OCI-LY1 (cell line): ENCODE results near the gene CD164.

Experiments used
- H2AFZ ChIP-seq: fragments of 200-600 bp; sonication (generic), shearing (Covaris generic); 2 replicates; pipeline ENCODE4 v1.6.0; 2014; ENCODE audit warnings: antibody characterized with exemption, mild to moderate bottlenecking, low read length
- H3F3A ChIP-seq: fragments of 200-600 bp; sonication (generic), shearing (Covaris generic); 2 replicates; pipeline ENCODE4 v1.6.0; 2014; ENCODE audit warnings: mild to moderate bottlenecking, antibody characterized with exemption, low read length, moderate library complexity; ENCODE audit not compliant: insufficient read depth
- H3K27ac ChIP-seq: fragments of 200-600 bp; sonication (generic); 2 replicates; pipeline ENCODE4 v1.5.1; 2014; ENCODE audit warnings: low read length, mixed run types, mild to moderate bottlenecking, low read depth; ENCODE audit not compliant: poor library complexity, severe bottlenecking
- H3K27me3 ChIP-seq: fragments of 200-600 bp; sonication (generic); 2 replicates; pipeline ENCODE4 v1.6.0; 2014; ENCODE audit warnings: antibody characterized with exemption, mild to moderate bottlenecking, low read length, moderate library complexity; ENCODE audit not compliant: insufficient read depth
- H3K36me3 ChIP-seq: fragments of 200-600 bp; sonication (generic); 2 replicates; pipeline ENCODE4 v1.6.1; 2014; ENCODE audit warnings: mild to moderate bottlenecking, antibody characterized with exemption, low read length, moderate library complexity, mixed read lengths; ENCODE audit not compliant: insufficient read depth
- H3K4me1 ChIP-seq: fragments of 200-600 bp; sonication (generic); 2 replicates; pipeline ENCODE4 v1.5.1; 2014; ENCODE audit warnings: mild to moderate bottlenecking, low read length, moderate library complexity; ENCODE audit not compliant: insufficient read depth, severe bottlenecking
- H3K4me2 ChIP-seq: fragments of 200-600 bp; sonication (generic), shearing (Covaris generic); 2 replicates; pipeline ENCODE4 v1.6.1; 2014; ENCODE audit warnings: low read length
- H3K4me3 ChIP-seq: fragments of 200-600 bp; sonication (generic); 2 replicates; pipeline ENCODE4 v1.5.1; 2014; ENCODE audit warnings: low read length, low read depth, mild to moderate bottlenecking, mixed read lengths; ENCODE audit not compliant: poor library complexity, severe bottlenecking
- H3K79me2 ChIP-seq: fragments of 200-600 bp; shearing (Covaris generic); 2 replicates; pipeline ENCODE4 v1.6.1; 2016; ENCODE audit warnings: mixed run types, low read length, mixed read lengths; ENCODE audit not compliant: insufficient read depth
- H3K9ac ChIP-seq: fragments of 200-600 bp; sonication (generic), shearing (Covaris generic); 2 replicates; pipeline ENCODE4 v1.6.1; 2014; ENCODE audit warnings: mild to moderate bottlenecking, low read length, mixed read lengths
- H3K9me2 ChIP-seq: fragments of 200-600 bp; sonication (generic), shearing (Covaris generic); 2 replicates; pipeline ENCODE4 v1.6.1; 2014; ENCODE audit warnings: low read depth, mild to moderate bottlenecking, low read length, mixed read lengths
- H3K9me3 ChIP-seq: fragments of 200-600 bp; shearing (Covaris generic); 2 replicates; pipeline ENCODE4 v1.6.1; 2014; ENCODE audit warnings: low read length, mixed read lengths
- H4K20me1 ChIP-seq: fragments of 200-600 bp; sonication (generic), shearing (Covaris generic); 2 replicates; pipeline ENCODE4 v1.6.0; 2016; ENCODE audit warnings: mild to moderate bottlenecking, low read length; ENCODE audit not compliant: insufficient read depth
- EZH2 ChIP-seq: fragments of 200-600 bp; sonication (generic), shearing (Covaris generic); IDR thresholded peaks from 2 replicates; pipeline ENCODE4 v1.8.0; 2017; ENCODE audit warnings: borderline replicate concordance, mixed run types, mild to moderate bottlenecking, antibody characterized with exemption, low read length, moderate library complexity, mixed read lengths
- TF ChIP-seq, protein P1 (sequence below): fragments of 200-600 bp; sonication (generic), shearing (Covaris generic); IDR thresholded peaks from 2 replicates; pipeline ENCODE4 v1.5.1; 2017; ENCODE audit warnings: mild to moderate bottlenecking, antibody characterized with exemption, low read length, moderate library complexity, mixed read lengths

The CD164 gene

GRCh38 chr6:109360281-109360680, 22.0 kb downstream of the CD164 start:
- Histone ChIP-seq H3K9ac (no peak overlapping the region), H3K79me2 (no peaks in the 10 kb centered on the region), H3K4me3 (no peak overlapping the region), H3K4me2 (no peak overlapping the region), H3F3A (no peaks in the 10 kb centered on the region), H3K4me1 (no peaks in the 10 kb centered on the region), H3K9me2 (no peaks in the 10 kb centered on the region), H2AFZ (no peak overlapping the region), H3K9me3 (peaks cover 13% of the 10 kb centered on the region), H4K20me1 (no peaks in the 10 kb centered on the region), H3K27ac (no peak overlapping the region), H3K36me3 (peaks cover 93% of the 10 kb centered on the region), H3K27me3 (no peaks in the 10 kb centered on the region)
- no peak for TF ChIP-seq EZH2
- TF ChIP-seq, protein P1, sequence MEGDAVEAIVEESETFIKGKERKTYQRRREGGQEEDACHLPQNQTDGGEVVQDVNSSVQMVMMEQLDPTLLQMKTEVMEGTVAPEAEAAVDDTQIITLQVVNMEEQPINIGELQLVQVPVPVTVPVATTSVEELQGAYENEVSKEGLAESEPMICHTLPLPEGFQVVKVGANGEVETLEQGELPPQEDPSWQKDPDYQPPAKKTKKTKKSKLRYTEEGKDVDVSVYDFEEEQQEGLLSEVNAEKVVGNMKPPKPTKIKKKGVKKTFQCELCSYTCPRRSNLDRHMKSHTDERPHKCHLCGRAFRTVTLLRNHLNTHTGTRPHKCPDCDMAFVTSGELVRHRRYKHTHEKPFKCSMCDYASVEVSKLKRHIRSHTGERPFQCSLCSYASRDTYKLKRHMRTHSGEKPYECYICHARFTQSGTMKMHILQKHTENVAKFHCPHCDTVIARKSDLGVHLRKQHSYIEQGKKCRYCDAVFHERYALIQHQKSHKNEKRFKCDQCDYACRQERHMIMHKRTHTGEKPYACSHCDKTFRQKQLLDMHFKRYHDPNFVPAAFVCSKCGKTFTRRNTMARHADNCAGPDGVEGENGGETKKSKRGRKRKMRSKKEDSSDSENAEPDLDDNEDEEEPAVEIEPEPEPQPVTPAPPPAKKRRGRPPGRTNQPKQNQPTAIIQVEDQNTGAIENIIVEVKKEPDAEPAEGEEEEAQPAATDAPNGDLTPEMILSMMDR = no peak

DNA sequence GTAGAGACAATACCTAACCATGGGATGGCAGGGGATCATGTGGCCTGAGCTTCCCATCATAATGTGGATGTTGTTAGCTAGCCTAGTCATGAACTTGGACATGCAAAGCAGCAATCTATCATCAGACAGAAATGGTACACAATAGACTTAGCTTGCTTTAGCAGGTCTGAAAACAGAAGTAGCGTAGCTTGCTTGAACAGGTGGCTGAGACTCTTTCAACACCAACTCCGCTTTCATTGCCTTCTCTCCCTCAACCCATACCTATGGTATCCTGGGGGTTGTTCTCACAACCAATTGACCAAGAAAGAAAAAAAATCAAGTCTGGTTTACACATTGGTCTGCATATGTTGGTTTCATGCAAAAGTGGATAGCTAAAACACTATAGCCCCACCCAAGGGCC, 23.0 kb downstream of the CD164 start:
- no peak for TF ChIP-seq EZH2
- TF ChIP-seq, protein P1 = no peak
- Histone ChIP-seq H3K9me2 (no peaks in the 10 kb centered on the region), H3K27me3 (no peaks in the 10 kb centered on the region), H3K9ac (no peak overlapping the region), H3K4me1 (no peaks in the 10 kb centered on the region), H3F3A (no peaks in the 10 kb centered on the region), H3K4me2 (no peak overlapping the region), H3K36me3 (peaks cover 84% of the 10 kb centered on the region), H3K79me2 (no peaks in the 10 kb centered on the region), H3K27ac (no peak overlapping the region), H3K4me3 (no peak overlapping the region), H3K9me3 (peaks cover 13% of the 10 kb centered on the region), H4K20me1 (no peaks in the 10 kb centered on the region), H2AFZ (no peak overlapping the region)

DNA sequence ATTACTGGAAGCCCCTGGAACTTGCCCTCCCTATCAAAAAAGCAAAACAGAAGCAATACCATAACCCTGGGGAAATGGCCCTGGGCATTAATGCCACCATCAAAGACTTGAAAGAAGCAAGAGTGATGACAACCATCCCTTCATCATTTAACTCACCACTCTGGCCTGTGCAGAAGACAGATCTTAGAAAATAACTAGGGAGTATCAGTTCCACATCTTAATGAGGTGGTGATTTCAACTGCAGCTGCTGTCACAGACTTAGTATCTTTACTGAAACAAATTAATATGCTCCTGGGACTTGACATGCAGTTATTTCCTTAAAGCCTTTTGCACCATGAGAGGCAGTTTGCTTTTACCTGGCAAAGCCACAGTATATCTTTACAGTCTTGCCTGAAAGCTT, 24.1 kb downstream of the CD164 start:
- no peaks in the 10 kb centered on the region for H3F3A ChIP-seq
- H3K9me2 ChIP-seq = no peaks in the 10 kb centered on the region
- H3K79me2 ChIP-seq = no peaks in the 10 kb centered on the region
- no peak overlapping the region for H3K4me3 ChIP-seq
- H4K20me1 ChIP-seq = no peaks in the 10 kb centered on the region
- peaks cover 73% of the 10 kb centered on the region for H3K36me3 ChIP-seq
- H3K9me3 ChIP-seq = peaks cover 10% of the 10 kb centered on the region; the same call in 1 of the 2 replicates
- H3K4me2 ChIP-seq = no peak overlapping the region
- TF ChIP-seq, protein P1 = no peak
- no peak for TF ChIP-seq EZH2
- H3K4me1 ChIP-seq = no peaks in the 10 kb centered on the region
- H2AFZ ChIP-seq = no peak overlapping the region
- H3K27me3 ChIP-seq = no peaks in the 10 kb centered on the region
- H3K9ac ChIP-seq = no peak overlapping the region
- no peak overlapping the region for H3K27ac ChIP-seq
